Stimulated activated memory B cell treated with anti-CD40 and anti-IgM and Interleukin-4, amounts not matched to agents 10 μg/mL and 1 μg/mL and 100 μg/mL, for 72 hours (primary cell): ENCODE data around the gene CFAP221.

Source experiments
- ATAC-seq: fragments of 150-1000 bp; cut with Tn5 transposase; 2 replicates; pipeline ENCODE4 v1.10.0; 2021
- H3K27ac Mint-ChIP-seq: one replicate; pipeline ENCODE4 v1.8.0; 2022; ENCODE audit warnings: mild to moderate bottlenecking, mixed read lengths
- H3K27me3 Mint-ChIP-seq: one replicate; pipeline ENCODE4 v1.8.0; 2022; ENCODE audit warnings: mixed read lengths
- H3K36me3 Mint-ChIP-seq: one replicate; pipeline ENCODE4 v1.8.0; 2022; ENCODE audit warnings: mixed read lengths
- H3K4me1 Mint-ChIP-seq: one replicate; pipeline ENCODE4 v1.8.0; 2022; ENCODE audit warnings: mixed read lengths
- H3K4me3 Mint-ChIP-seq: one replicate; pipeline ENCODE4 v1.8.0; 2022; ENCODE audit warnings: mild to moderate bottlenecking, moderate library complexity, mixed read lengths
- H3K9me3 Mint-ChIP-seq: one replicate; pipeline ENCODE4 v1.8.0; 2022; ENCODE audit warnings: mixed read lengths

Gene CFAP221

DNA sequence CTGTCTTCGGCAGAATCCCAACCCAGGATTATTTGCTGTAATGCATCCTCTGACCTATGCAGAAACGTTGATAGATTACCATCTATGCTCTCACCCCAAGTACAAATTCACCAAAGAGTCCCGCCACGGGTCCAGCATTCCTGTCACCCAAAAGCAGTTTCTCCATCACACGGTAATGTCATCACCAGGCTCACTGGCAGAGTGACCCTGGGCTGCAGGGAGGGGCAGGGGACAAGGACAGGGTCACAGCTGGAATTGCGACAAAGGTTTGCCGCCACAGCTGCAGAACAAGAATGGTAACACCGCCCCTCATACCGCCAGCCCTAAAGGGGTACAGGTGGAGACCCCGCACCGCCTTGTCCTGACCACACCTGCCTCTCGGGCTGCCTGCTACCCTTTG, 94.0 kb downstream of the CFAP221 start:
- ATAC-seq, result no peak
- H3K27me3 Mint-ChIP-seq, result peaks cover 19% of the 10 kb centered on the region

DNA sequence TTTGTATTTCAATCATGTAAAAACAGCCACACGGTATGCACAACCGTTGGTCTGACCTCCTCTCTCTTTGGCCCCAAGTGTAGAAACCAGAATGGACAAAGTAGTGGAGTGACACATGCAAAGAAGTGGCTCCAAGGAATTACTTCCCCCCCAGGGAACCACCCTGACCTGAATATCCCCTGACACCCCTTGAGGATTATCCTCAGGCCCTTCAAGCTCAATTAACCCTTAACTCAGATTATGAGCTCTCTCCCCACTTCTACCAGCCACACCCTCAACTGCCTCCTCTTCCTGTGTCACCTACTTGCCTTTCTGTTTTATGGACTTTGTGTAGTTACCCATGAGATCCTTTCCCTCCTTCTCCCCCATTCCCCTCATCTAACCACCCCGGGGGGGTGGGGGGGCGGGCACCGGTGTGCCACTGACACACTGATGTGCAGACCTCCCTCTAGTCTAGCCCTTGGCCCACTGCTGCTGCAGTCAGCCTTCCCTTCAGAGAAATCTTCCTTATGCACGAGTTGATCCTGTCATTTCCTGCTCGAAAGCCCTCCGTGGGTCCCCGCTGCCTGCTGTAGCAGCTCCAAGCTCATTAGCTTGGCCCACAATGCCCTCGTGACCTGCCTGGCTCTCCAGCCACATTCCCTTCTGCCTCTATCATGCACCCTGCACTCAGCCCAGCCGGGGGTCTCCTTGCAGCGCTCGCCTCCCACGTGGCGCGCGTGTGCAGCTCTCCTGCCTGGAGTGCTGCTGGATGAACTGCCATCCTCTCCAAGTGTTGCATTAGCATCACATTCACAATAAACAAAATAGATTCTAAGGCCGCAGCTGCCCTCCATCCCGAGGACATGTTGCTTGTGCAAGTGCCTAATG, 94.7 kb downstream of the CFAP221 start:
- Mint-ChIP-seq H3K36me3 (no peaks in the 10 kb centered on the region), H3K4me1 (no peaks in the 10 kb centered on the region), H3K9me3 (peaks cover 3% of the 10 kb centered on the region), H3K27ac (no peak overlapping the region), H3K4me3 (no peak overlapping the region), H3K27me3 (peaks cover 19% of the 10 kb centered on the region)
- ATAC-seq, result no peak

More for the DNA sequence above, 94.0 kb downstream of the CFAP221 start:
- Mint-ChIP-seq H3K36me3 (no peaks in the 10 kb centered on the region), H3K9me3 (peaks cover 3% of the 10 kb centered on the region), H3K4me1 (no peaks in the 10 kb centered on the region), H3K27ac (no peak overlapping the region), H3K4me3 (no peak overlapping the region)

DNA sequence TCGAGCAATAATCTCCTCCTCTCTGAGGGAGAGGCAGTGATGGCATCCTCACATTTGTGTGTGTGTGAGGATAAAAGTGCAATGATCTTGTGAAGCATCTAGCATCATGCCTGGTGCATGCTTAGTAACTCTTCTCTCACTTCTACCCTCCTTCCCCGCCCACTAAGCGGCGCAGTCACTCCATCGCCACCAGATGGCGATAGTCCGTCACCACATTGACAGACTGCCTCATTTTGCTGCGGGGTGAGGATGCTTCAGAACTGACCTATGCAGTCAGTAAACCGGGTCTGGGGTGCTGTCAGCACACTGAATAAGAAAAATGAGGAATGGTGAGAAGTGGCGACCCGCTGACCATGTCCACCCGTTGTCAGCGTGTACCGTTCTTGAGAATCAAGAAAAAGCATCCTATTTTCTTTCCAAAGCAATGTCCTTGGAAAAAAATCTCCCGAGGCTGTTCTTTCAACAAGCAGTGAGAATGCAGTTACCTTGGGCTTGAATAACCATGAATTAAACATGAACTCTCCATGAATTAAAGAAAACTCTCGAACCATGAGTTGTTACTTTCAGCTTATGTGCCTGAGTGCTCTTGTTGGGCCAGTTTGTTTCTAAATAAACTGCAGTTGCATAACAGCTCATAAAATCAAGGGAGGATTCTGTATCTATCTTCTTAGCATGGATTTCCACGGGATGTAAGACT, 97.5 kb downstream of the CFAP221 start:
- ATAC-seq, result peak; percentile 85
- H3K36me3 Mint-ChIP-seq, result no peaks in the 10 kb centered on the region
- no peak overlapping the region for H3K27ac Mint-ChIP-seq
- H3K9me3 Mint-ChIP-seq, result no peaks in the 10 kb centered on the region
- H3K4me1 Mint-ChIP-seq, result peaks cover 4% of the 10 kb centered on the region
- H3K27me3 Mint-ChIP-seq, result peaks cover 35% of the 10 kb centered on the region
- no peak overlapping the region for H3K4me3 Mint-ChIP-seq

DNA sequence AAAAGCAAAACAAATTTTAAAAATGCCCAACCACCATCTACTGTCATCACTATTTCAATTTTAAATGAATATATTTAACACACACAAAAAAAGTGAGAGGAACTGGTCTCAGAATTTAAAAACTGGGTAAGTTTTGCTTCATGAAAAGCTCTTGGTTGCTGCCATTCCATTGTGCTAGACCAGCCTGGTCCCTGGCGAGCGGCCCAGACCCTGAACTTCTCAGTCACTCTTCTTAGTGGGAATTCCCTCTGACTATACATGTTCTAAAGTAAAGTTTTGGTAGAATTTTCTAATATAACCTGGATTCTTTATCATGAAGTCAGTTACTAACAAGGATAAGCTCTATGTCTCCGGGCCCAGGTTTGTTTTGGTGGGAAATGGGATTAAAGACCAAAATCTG, 99.9 kb downstream of the CFAP221 start:
- H3K9me3 Mint-ChIP-seq, result no peaks in the 10 kb centered on the region
- no peak overlapping the region for H3K4me3 Mint-ChIP-seq
- H3K4me1 Mint-ChIP-seq, result peaks cover 23% of the 10 kb centered on the region
- ATAC-seq, result no peak
- no peaks in the 10 kb centered on the region for H3K36me3 Mint-ChIP-seq
- H3K27ac Mint-ChIP-seq, result no peak overlapping the region
- H3K27me3 Mint-ChIP-seq, result peaks cover 30% of the 10 kb centered on the region

DNA sequence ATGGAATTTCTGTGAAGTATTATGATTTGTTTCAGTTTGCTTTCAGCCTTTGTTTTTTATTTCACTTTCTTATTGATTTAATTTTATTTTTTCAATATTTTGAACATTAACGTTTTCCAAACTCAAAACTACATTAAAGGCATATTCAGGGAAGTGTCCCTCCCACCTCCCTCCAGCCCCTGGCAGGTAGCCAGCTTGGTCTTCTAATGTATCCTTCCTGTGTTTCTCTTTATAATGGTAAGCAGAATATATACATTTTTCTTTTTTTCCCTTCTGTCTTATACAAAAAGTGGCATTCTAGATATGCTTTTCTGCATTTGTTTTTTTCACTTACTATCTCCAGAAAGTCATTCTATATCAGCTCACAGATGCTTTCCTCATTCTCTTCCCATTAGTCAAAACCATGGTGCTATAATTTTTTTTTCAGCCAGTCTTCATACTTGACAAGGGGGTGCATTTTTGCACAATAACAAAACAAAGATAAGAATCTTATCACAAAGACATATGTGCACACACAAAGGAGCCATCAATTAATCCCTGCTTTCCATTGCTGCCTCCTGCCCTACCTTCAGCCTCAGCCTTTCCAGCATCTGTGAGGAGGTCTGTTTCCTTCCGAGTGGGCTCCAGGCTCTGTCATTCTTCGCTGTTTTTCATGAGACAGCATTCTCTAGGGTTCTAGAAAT, 101.1 kb downstream of the CFAP221 start:
- no peak for ATAC-seq
- peaks cover 25% of the 10 kb centered on the region for H3K27me3 Mint-ChIP-seq
- no peak overlapping the region for H3K27ac Mint-ChIP-seq
- H3K4me1 Mint-ChIP-seq, result peaks cover 23% of the 10 kb centered on the region
- H3K4me3 Mint-ChIP-seq, result no peak overlapping the region
- H3K9me3 Mint-ChIP-seq, result no peaks in the 10 kb centered on the region
- H3K36me3 Mint-ChIP-seq, result no peaks in the 10 kb centered on the region

DNA sequence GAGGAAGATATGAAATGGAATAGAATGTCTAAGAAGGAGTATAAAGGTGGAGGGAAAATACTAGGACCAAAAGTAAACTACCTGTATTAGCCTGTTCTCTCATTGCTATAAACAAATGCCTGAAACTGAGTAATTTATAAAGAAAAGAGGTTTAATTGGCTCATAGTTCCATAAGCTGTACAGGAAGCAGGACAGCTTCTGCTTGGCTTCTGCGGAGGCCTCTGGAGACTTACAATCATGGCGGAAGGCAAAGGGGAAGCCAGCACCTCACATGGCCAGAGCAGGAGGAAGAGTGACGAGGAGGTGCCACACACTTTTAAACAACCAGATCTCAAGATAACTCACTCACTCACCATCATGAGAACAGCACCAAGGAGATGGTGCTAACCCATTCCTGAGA, 101.9 kb downstream of the CFAP221 start:
- Mint-ChIP-seq H3K27me3 (peaks cover 19% of the 10 kb centered on the region), H3K4me1 (peaks cover 23% of the 10 kb centered on the region), H3K4me3 (no peak overlapping the region), H3K36me3 (no peaks in the 10 kb centered on the region), H3K9me3 (no peaks in the 10 kb centered on the region), H3K27ac (no peak overlapping the region)
- ATAC-seq, result no peak

DNA sequence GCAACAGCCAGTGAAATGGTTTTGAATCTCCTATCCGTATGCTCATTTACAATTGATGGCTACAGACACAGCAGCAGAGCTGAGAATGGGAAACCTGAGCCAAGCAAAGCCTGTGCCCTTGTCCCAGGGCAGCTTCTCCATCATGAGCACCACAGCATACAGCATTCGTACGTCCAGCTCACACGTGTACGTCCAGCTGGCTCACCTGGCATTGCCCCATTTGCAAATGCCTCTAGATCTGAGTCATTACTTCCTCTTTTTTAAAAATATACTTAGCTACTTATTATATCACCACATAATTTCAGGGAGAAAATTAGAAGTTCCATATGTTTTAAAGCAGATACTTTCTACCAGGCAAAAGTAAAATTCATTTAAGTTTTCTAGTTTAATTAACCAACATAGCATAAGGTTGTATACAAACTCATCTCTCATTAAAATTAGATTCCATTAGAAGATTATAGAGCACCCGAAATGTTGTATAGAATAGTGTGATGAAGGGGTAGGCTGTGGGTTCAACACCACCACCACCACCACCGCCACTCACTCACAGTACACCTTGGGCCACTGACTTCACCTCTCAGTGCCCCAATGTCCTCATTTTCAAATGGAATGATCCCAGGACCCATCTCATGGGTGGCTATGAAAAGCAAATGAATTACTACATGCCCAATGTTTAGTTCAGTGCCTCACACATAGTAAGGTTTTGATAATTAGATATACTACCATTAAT, 103.4 kb downstream of the CFAP221 start:
- Mint-ChIP-seq H3K27me3 (peaks cover 17% of the 10 kb centered on the region), H3K36me3 (no peaks in the 10 kb centered on the region), H3K27ac (no peak overlapping the region), H3K4me1 (peaks cover 23% of the 10 kb centered on the region), H3K4me3 (no peak overlapping the region), H3K9me3 (no peaks in the 10 kb centered on the region)
- ATAC-seq, result peak; percentile 92

DNA sequence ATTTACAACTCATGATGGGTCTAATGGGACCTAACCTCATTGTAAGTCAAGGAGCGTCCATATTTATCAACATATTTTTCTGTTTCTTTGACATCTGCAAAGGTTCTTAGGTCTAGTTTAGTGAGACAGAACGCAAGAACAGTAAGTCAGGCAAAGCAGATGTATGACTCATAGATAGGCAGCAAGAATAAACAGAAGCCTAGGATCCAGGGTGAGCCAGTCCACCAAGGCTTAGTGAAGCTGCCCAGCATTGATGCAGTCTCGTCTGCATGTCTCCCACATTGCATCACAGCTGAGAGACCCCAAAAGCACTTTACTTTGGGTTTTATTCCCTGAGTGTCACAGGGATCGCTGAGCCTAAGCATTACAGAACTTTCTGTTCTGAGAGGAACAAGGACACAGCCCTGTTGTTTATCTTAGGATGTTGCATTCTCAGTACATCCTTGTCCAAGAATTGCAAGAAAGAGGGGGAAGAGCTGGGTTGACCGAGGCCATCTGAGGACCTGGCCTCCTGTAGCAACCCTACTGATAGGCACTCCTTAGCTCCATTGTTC, 105.2 kb downstream of the CFAP221 start:
- Mint-ChIP-seq H3K4me1 (peaks cover 23% of the 10 kb centered on the region), H3K9me3 (no peaks in the 10 kb centered on the region), H3K36me3 (no peaks in the 10 kb centered on the region), H3K4me3 (no peak overlapping the region), H3K27ac (no peak overlapping the region), H3K27me3 (peaks cover 17% of the 10 kb centered on the region)
- ATAC-seq, result no peak

DNA sequence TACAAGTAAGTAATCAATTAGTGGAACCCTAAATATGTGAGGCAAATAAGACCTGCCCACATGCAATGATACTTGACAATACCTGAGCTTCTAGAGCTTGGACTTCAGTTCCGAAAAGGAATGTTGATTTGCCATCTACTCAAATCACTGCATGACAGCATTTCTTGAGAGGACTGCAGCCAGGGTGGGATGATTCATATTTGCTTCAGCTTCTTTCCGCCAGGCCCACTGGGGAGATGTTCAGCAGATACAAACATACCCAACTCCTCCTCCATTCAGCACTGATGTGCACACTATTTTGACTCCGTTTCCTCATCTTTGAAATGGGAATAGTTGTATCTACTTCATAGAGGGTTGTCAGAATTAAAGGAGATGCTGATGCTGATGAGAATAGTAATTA, 106.0 kb downstream of the CFAP221 start:
- Mint-ChIP-seq H3K4me1 (peaks cover 23% of the 10 kb centered on the region), H3K27ac (no peak overlapping the region), H3K9me3 (no peaks in the 10 kb centered on the region), H3K4me3 (no peak overlapping the region), H3K27me3 (peaks cover 13% of the 10 kb centered on the region), H3K36me3 (no peaks in the 10 kb centered on the region)
- no peak for ATAC-seq

DNA sequence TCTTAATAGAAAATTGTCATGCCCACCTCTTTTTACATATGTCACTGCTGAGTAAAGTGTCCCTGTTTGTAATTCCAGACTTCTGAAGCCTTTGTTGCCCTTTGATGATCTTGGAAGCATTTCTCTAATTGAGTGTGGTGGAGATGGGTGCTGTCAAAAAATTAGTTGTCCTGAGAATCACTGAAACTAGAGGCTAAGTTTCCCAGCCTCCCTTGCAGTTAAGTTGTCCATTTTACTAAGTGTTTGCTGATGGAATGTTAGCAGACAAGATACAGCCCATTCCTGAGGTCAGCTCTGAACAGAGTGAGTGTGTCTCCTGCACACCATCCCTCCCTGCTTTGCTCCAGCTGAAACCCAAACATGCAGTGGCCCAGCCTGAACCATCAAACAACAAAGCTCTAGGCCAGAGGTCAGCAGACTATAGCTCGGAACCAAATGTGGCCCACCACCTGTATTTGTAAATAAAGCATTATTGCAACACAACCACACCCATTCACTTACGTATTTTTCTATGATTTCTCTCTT, 106.7 kb downstream of the CFAP221 start:
- Mint-ChIP-seq H3K4me3 (no peak overlapping the region), H3K9me3 (no peaks in the 10 kb centered on the region), H3K27me3 (peaks cover 6% of the 10 kb centered on the region), H3K4me1 (peaks cover 23% of the 10 kb centered on the region), H3K27ac (no peak overlapping the region), H3K36me3 (no peaks in the 10 kb centered on the region)
- no peak for ATAC-seq

DNA sequence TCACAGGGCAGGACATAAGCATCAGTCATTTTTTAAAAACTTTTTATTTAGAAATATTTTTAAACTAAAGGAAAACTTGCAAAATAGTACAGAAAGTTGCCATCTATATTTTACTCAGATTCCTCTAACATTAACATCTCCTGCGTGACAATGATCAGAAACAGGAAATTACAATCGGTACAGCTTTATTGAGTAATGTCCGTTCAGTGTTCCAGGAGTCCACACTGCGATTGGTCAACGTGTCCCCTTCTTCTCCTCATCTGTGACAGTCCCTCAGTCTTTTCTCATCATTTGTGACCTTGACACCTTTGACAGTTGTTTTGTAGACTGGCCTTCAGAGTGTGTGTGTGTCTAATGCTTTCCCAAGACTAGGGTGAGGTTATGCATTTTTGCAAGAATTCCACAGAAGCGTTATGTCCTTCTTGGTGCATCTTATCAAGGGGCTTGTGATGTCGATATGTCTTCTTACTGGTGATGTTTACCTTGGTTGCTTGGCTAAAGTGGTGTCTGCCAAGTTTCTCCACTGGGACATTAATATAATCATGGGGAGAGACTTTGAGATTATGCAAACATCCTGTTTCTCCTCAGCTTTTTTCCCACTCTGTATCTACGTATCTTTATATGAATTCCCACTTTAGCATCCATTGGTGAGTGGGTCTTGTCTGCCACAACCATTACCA, 113.4 kb downstream of the CFAP221 start:
- Mint-ChIP-seq H3K36me3 (no peaks in the 10 kb centered on the region), H3K27ac (no peak overlapping the region), H3K4me1 (peaks cover 8% of the 10 kb centered on the region), H3K9me3 (no peaks in the 10 kb centered on the region), H3K27me3 (peaks cover 12% of the 10 kb centered on the region), H3K4me3 (no peak overlapping the region)
- no peak for ATAC-seq

DNA sequence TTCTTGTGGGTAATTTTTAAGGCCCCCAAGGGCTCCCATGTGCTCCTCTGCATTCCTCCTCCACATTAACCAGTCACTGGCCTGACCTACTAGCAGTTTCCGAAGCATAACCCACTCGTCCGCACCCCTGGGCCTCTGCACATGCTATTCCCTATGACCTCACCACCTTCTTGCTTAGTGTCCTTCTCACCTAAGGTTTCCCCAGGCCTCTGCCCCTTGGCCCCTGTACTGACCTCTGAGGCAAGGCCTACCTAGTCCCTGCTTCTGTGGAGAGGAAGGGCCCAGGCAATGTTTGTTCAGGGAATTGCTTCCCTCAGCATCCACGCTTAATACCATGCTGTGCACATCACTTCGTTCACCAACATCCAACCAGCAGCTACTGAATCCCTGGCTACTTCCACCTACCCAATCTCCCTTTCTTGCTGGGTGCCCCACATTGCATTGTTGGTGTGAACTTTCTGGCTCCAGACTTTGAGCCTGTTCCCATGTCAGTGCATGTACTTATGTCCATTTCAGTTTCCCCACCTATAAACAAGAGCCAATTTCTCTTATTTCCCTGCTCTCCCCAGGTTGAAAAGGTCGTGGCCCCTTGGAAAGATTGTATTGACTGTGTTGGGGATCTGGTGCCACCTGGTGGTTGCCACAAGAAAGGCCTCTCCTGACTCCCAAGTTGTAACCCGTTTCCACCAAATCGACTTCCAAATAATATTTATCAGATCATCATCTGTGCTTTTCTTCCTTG, 115.5 kb downstream of the CFAP221 start:
- no peak for ATAC-seq
- no peak overlapping the region for H3K27ac Mint-ChIP-seq
- no peaks in the 10 kb centered on the region for H3K36me3 Mint-ChIP-seq
- peaks cover 34% of the 10 kb centered on the region for H3K27me3 Mint-ChIP-seq
- peaks cover 8% of the 10 kb centered on the region for H3K4me1 Mint-ChIP-seq
- no peaks in the 10 kb centered on the region for H3K9me3 Mint-ChIP-seq
- H3K4me3 Mint-ChIP-seq, result no peak overlapping the region

DNA sequence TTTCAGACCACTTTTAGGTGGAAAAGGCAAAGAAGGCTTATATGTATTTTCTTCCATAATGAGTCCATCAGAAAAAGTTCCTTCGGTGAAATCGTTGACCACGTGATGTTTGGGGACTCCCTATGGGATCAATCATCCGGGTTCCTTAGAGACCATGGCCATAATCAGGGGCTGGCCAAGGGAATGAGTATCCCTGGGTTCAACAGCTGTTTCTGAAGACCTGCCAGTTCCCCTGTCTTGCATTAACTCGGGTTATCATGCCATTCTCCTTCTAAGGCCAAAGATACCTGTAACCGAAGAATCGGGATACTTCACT, 116.1 kb downstream of the CFAP221 start:
- Mint-ChIP-seq H3K27ac (no peak overlapping the region), H3K4me3 (no peak overlapping the region), H3K9me3 (no peaks in the 10 kb centered on the region), H3K4me1 (peaks cover 8% of the 10 kb centered on the region), H3K36me3 (no peaks in the 10 kb centered on the region), H3K27me3 (peaks cover 39% of the 10 kb centered on the region)
- ATAC-seq, result no peak

DNA sequence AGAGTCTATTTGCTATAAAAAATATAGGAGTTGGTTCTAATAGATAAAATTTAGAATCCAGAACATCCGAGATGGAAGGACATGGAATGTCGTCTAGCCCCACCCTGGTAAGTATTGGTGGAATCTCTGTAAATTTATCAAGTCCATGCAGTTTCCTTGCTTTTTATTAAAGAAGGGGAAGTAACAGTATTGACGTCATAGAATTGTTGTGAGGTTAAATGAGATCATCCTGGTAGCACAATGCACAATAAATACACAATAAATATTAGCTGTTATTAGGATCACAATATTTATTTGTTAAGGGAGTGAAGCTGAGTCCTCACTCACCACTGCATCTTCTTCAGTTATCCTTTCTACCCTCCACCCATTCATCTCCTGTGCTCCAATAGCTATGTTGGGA, 118.0 kb downstream of the CFAP221 start:
- Mint-ChIP-seq H3K4me3 (no peak overlapping the region), H3K27me3 (peaks cover 43% of the 10 kb centered on the region), H3K4me1 (peaks cover 8% of the 10 kb centered on the region), H3K9me3 (no peaks in the 10 kb centered on the region), H3K27ac (no peak overlapping the region), H3K36me3 (no peaks in the 10 kb centered on the region)
- ATAC-seq, result no peak
